Measurements from ENCODE around the gene KIF19.

DNA sequence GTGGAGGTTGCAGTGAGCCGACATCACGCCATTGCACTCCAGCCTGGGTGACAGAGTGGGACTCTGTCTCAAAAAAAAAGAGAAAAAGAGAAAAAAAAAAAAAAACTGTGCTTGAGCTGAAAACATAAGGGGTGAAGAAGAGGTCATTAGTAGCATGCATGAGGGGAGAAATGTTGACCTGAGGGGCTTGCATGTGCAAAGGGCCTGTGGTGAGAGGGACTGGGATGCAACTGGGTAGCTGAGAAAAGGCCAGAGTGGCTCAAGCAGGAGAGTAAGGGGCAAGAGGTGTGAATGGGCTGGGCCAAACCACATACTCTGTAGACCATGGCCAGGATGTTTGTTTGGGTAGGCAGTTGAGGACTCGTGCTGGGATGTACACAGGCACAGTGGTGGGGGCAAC, 3.4 kb downstream of the KIF19 start:
- TF ChIP-seq, protein P1, sequence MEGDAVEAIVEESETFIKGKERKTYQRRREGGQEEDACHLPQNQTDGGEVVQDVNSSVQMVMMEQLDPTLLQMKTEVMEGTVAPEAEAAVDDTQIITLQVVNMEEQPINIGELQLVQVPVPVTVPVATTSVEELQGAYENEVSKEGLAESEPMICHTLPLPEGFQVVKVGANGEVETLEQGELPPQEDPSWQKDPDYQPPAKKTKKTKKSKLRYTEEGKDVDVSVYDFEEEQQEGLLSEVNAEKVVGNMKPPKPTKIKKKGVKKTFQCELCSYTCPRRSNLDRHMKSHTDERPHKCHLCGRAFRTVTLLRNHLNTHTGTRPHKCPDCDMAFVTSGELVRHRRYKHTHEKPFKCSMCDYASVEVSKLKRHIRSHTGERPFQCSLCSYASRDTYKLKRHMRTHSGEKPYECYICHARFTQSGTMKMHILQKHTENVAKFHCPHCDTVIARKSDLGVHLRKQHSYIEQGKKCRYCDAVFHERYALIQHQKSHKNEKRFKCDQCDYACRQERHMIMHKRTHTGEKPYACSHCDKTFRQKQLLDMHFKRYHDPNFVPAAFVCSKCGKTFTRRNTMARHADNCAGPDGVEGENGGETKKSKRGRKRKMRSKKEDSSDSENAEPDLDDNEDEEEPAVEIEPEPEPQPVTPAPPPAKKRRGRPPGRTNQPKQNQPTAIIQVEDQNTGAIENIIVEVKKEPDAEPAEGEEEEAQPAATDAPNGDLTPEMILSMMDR (IDR thresholded peaks at IDR 0.05; ENCODE audit: low read length) = no peak
- TF ChIP-seq EZH2 (optimal IDR thresholded peaks at IDR 0.05; ENCODE audit: low read depth, low read length) (no peak), EZH2phosphoT487 (IDR thresholded peaks at IDR 0.05; ENCODE audit: low read length) (no peak)

Measured in MM.1S (cell line).